ENCODE data around the gene RRP36. TPM values are rescaled to one million over a fixed set of nuclear protein-coding genes. Genes with fewer than 3 reads are reported as not detected.

The RRP36 gene
- total and polyA plus RNA-seq, 7 donors: 31.0 to 70.5 (median 42.7) TPM

DNA sequence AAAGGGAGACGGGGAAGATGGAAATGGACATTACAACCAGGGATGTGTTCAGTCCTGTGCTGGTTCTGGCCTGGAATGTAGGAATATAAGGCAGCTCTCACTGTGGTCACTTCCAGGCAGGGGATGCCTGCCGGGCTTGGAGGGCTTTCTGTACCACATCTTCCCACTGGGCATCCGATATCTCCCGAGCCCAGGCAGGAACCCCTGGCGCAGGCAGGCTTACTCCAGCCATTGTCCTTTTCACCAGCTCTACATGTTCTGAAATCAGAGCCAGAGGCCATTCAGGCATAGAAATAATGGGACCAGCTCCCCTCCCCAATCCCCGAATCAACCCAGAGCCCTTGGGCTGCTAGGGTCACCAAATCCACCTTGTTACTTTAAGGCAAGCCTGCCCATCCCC is 9.1 kb upstream of the RRP36 start:
- Histone ChIP-seq H3K27ac (peak overlapping the region; percentile 87), H3K4me3 (peak overlapping the region; percentile 77), H3K36me3 (ENCODE audit: insufficient read depth in 1 of 2, low read depth in 1 of 2) (peaks cover 6 to 51% of the 10 kb centered on the region in 2 donors), H3K27me3 (ENCODE audit: insufficient read depth in 3 of 3, low read length in 2 of 3) (no peaks in the 10 kb centered on the region), H3K9me3 (no peaks in the 10 kb centered on the region), H3K4me1 (peaks cover 38% of the 10 kb centered on the region)
- 74 to 86% (median 75%) methylated on average over 6 of the region's 6 CpGs for WGBS, 3 donors
- no peak for DNase-seq
- ATAC-seq: no peak
- TF ChIP-seq CTCF (IDR thresholded peaks at IDR 0.05): no peak
- intact Hi-C loops (cut with DNase I): loop anchor here in 1 of 2 donors (2.0 kb wide), 1 partner anchor 48 kb away; no protein-coding TSS in a partner anchor

DNA sequence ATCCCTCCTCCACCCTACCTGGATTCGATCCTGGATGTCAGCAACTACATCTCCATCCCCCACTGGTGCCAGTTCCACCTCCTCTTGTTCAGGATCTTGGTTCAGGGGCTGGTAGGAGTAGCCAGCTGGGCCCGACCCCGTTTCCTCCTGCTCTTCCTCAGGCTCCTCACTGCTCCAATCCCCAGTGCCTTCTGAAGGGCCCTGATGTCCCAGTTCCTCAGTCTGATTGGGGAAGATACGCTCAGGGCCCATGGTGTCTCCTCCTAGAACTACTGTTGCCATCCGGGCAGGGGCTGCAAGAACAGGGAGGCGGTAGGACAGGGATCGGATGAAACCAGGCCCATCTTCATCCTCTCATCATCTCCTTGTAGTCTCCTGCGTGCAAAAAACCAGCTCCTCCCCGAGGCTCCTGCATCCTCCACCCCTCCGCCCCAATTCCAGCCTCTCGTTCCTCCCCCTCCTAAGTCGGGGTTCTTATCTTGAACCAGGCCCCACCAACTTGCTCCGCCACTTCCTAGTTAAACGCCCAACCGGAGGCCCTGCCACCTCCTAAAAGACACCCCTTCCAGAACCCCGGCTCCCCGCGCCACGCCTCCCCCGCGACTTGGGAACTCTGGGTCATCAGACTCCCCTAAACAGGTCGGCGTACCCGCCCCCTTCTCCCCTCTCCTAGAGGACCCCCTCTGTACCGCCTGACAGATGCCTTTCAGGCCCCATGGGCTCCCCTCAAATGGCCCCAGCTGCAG is 8.2 kb upstream of the RRP36 start:
- Histone ChIP-seq H3K27me3 (ENCODE audit: insufficient read depth in 3 of 3, low read length in 2 of 3) (no peaks in the 10 kb centered on the region), H3K9me3 (no peaks in the 10 kb centered on the region), H3K36me3 (ENCODE audit: insufficient read depth in 1 of 2, low read depth in 1 of 2) (peaks cover 6 to 51% of the 10 kb centered on the region in 2 donors), H3K4me3 (peak overlapping the region; percentile 77), H3K27ac (peak overlapping the region; percentile 87), H3K4me1 (peaks cover 47% of the 10 kb centered on the region)
- intact Hi-C loops (cut with DNase I): loop anchor here in 1 of 2 donors (2.0 kb wide), 1 partner anchor 48 kb away; no protein-coding TSS in a partner anchor
- DNase-seq (no peak), ATAC-seq (no peak)
- 3 to 6% (median 4%) methylated on average over 25 of the region's 25 CpGs for WGBS, 3 donors
- TF ChIP-seq CTCF (IDR thresholded peaks at IDR 0.05): no peak

DNA sequence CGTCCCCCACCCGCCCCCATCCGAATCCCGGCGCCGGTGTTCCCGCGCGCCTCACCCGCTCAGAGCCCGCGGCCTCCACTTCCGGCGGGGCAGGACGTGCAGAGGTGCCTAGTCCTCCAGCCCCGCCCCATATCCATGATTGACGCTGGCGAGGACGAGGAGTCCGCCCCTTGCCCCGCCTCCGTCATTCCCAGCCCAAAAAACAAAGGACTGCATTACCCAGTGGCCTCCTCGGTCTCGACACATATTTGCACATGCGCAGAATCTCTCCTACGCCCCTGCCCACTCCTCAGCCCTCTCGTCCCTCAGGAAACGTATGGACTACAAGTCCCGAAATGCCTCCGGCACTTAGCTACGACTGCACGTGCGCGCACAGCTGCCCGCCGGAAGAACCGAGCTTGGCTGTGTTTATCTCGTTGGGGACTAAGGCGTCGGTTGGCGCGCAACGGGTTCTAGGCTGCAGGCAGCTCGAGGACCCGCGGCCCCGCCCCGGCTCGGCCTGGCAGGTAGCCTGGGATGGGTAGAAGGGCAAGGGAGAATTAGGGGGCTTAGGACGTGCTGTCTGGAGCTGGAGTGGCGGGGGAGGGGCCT is 7.5 kb upstream of the RRP36 start, which contains the start of the genes KLHDC3 and MEA1:
TSS of gene KLHDC3 (plus strand) at position 407 of the 591 bp plus-strand sequence. CDS start 2,944 bp downstream, outside the sequence.
TSS of gene MEA1 (minus strand) at position 104 of the 591 bp plus-strand sequence. CDS start 133 bp downstream, outside the sequence.
- peaks cover 51% of the 10 kb centered on the region for H3K4me1 ChIP-seq
- no peaks in the 10 kb centered on the region for H3K27me3 ChIP-seq (ENCODE audit: insufficient read depth in 3 of 3, low read length in 2 of 3)
- 0% methylated on average over 49 to 51 of the region's 51 CpGs for WGBS, 3 donors
- peak within 1 kb of the TSS; percentile 87 for H3K27ac ChIP-seq
- peaks cover 4 to 51% of the 10 kb centered on the region in 2 donors for H3K36me3 ChIP-seq (ENCODE audit: insufficient read depth in 1 of 2, low read depth in 1 of 2)
- intact Hi-C loops (cut with DNase I): loop anchor here in 1 of 2 donors (2.0 kb wide), 1 partner anchor 47 kb away; no protein-coding TSS in a partner anchor
- peak within 1 kb of the TSS; percentile 77 for H3K4me3 ChIP-seq
- H3K9me3 ChIP-seq: no peaks in the 10 kb centered on the region
- no peak for TF ChIP-seq CTCF (IDR thresholded peaks at IDR 0.05)
- ATAC-seq (peak; percentile 91 to 97 (median 94)), DNase-seq (peak; percentile 99)

- ATAC-seq (no peak), DNase-seq (no peak)
- Histone ChIP-seq H3K4me1 (peaks cover 57% of the 10 kb centered on the region), H3K27ac (peak overlapping the region; percentile 87), H3K27me3 (ENCODE audit: insufficient read depth in 3 of 3, low read length in 2 of 3) (no peaks in the 10 kb centered on the region), H3K36me3 (ENCODE audit: insufficient read depth in 1 of 2, low read depth in 1 of 2) (peaks cover 4 to 50% of the 10 kb centered on the region in 2 donors), H3K9me3 (no peaks in the 10 kb centered on the region), H3K4me3 (peak overlapping the region; percentile 77)
- intact Hi-C loops (cut with DNase I): no loop called here
- TF ChIP-seq CTCF (IDR thresholded peaks at IDR 0.05): no peak
- WGBS, 3 donors: 0 to 1% (median 1%) methylated on average over 7 of the region's 7 CpGs
These were observed 7.0 kb upstream of the RRP36 start for GRCh38 chr6:43014434-43014909.
